IMR-90 (cell line): ENCODE results near the gene IL16. TPM values are rescaled to one million over a fixed set of nuclear protein-coding genes. Genes with fewer than 3 reads are reported as not detected.

Experiments used
- ATAC-seq: fragments of 200-7000 bp; cut with Tn5 transposase; 2 replicates; pipeline ENCODE4 v1.9.1; 2020; ENCODE audit warnings: low read depth, mild to moderate bottlenecking, moderate library complexity
- BruUV-seq: library from RNA; stranded (reverse); fragments of 400-500 nt; replicated peaks from 2 replicates; lab custom pipeline; 2021; lab: Mats Ljungman, UMichigan
- CTCF ChIA-PET: fragments of 300-600 bp; formaldehyde crosslinking; extraction: SDS; loops from one replicate; lab custom pipeline; 2021; ENCODE audit warnings: antibody characterized with exemption; lab: Yijun Ruan, JAX
- POLR2A ChIA-PET: fragments of 300-600 bp; sonication (Branson Sonifier 250); formaldehyde crosslinking; loops from one replicate; lab custom pipeline; 2022; ENCODE audit warnings: antibody characterized with exemption; ENCODE audit not compliant: unreplicated experiment; lab: Charles Lee
- DNase-seq: peaks from one replicate; pipeline ENCODE4 v3.0.0; 2013
- H2AFZ ChIP-seq: replicated peaks from 2 replicates; pipeline ENCODE3; 2013; ENCODE audit warnings: low read length, mild to moderate bottlenecking; ENCODE audit not compliant: poor library complexity
- H2AK5ac ChIP-seq: 2 replicates; pipeline ENCODE4 v1.6.1; 2013; ENCODE audit warnings: low read depth, low read length, inconsistent platforms
- H2AK9ac ChIP-seq: replicated peaks from 2 replicates; pipeline ENCODE3; 2013; ENCODE audit warnings: mild to moderate bottlenecking, low read depth, low read length, moderate library complexity; ENCODE audit not compliant: poor library complexity
- H2BK120ac ChIP-seq: 2 replicates; pipeline ENCODE4 v1.6.1; 2013; ENCODE audit warnings: low read depth, low read length, inconsistent platforms
- H2BK15ac ChIP-seq: 3 replicates; pipeline ENCODE4 v1.6.1; 2013; ENCODE audit warnings: low read depth, low read length, inconsistent platforms
- H2BK20ac ChIP-seq: 2 replicates; pipeline ENCODE4 v1.6.1; 2013; ENCODE audit warnings: low read depth, mild to moderate bottlenecking, inconsistent platforms, low read length, moderate library complexity
- H2BK5ac ChIP-seq: 2 replicates; pipeline ENCODE4 v1.6.1; 2013; ENCODE audit warnings: mild to moderate bottlenecking, low read depth, low read length, inconsistent platforms; ENCODE audit not compliant: poor library complexity, severe bottlenecking
- H3K14ac ChIP-seq: replicated peaks from 2 replicates; pipeline ENCODE4 v1.6.1; 2013; ENCODE audit warnings: low read depth, low read length, inconsistent platforms
- H3K18ac ChIP-seq: 2 replicates; pipeline ENCODE4 v1.6.1; 2013; ENCODE audit warnings: low read depth, low read length, control low read depth
- H3K23ac ChIP-seq: 2 replicates; pipeline ENCODE4 v1.6.1; 2013; ENCODE audit warnings: low read depth, low read length, inconsistent platforms
- H3K27ac ChIP-seq: 2 replicates; pipeline ENCODE4 v1.5.1; 2013; ENCODE audit warnings: mild to moderate bottlenecking, control low read depth, low read length; ENCODE audit not compliant: insufficient read depth
- H3K27me3 ChIP-seq: 2 replicates; pipeline ENCODE4 v1.6.1; 2013; ENCODE audit warnings: low read length; ENCODE audit not compliant: control insufficient read depth, insufficient read depth
- H3K36me3 ChIP-seq: 2 replicates; pipeline ENCODE4 v1.6.1; 2013; ENCODE audit warnings: low read length, mixed read lengths; ENCODE audit not compliant: control insufficient read depth, insufficient read depth
- H3K4ac ChIP-seq: 2 replicates; pipeline ENCODE4 v1.6.1; 2013; ENCODE audit warnings: low read depth, low read length, inconsistent platforms
- H3K4me1 ChIP-seq: 2 replicates; pipeline ENCODE4 v1.6.1; 2013; ENCODE audit warnings: low read length, mixed read lengths; ENCODE audit not compliant: control insufficient read depth, insufficient read depth
- H3K4me2 ChIP-seq: 2 replicates; pipeline ENCODE4 v1.6.1; 2013; ENCODE audit warnings: low read depth, mild to moderate bottlenecking, control low read depth, low read length, moderate library complexity
- H3K4me3 ChIP-seq: 2 replicates; pipeline ENCODE4 v1.5.1; 2013; ENCODE audit warnings: low read depth, mild to moderate bottlenecking, control low read depth, low read length, moderate library complexity; ENCODE audit not compliant: insufficient read depth
- H3K56ac ChIP-seq: 2 replicates; pipeline ENCODE4 v1.6.1; 2013; ENCODE audit warnings: low read length, inconsistent platforms; ENCODE audit not compliant: insufficient read depth; ENCODE audit errors: extremely low read depth
- H3K79me1 ChIP-seq, 2 experiments: 2 replicates each; pipeline ENCODE4 v1.6.1; 2013; ENCODE audit warnings: low read length in 2 of 2, inconsistent platforms in 1 of 2, low read depth in 1 of 2
- H3K9ac ChIP-seq: 2 replicates; pipeline ENCODE4 v1.6.1; 2013; ENCODE audit warnings: low read depth, low read length, control low read depth
- H3K9me1 ChIP-seq: 2 replicates; pipeline ENCODE4 v1.6.1; 2013; ENCODE audit warnings: low read length, inconsistent platforms; ENCODE audit not compliant: insufficient read depth
- H3K9me3 ChIP-seq: 2 replicates; pipeline ENCODE4 v1.6.1; 2013; ENCODE audit warnings: low read length; ENCODE audit not compliant: control insufficient read depth, insufficient read depth
- H4K20me1 ChIP-seq: 2 replicates; pipeline ENCODE4 v1.6.1; 2013; ENCODE audit warnings: low read length, inconsistent platforms; ENCODE audit not compliant: insufficient read depth
- H4K5ac ChIP-seq: 2 replicates; pipeline ENCODE4 v1.6.1; 2013; ENCODE audit warnings: mild to moderate bottlenecking, low read depth, low read length, control low read depth
- H4K8ac ChIP-seq, 2 experiments: 2 replicates each; pipeline ENCODE4 v1.6.1; 2013; ENCODE audit warnings: low read depth in 2 of 2, low read length in 2 of 2, control low read depth in 1 of 2, inconsistent platforms in 1 of 2
- H4K91ac ChIP-seq: 2 replicates; pipeline ENCODE4 v1.6.1; 2013; ENCODE audit warnings: low read depth, low read length, inconsistent platforms; ENCODE audit not compliant: insufficient read depth
- MXI1 ChIP-seq: IDR thresholded peaks from 2 replicates; pipeline ENCODE4 v1.6.1; 2012; ENCODE audit warnings: low read depth, mild to moderate bottlenecking, low read length, moderate library complexity, borderline replicate concordance
- WGBS, 2 experiments: methylation state at CpG; one replicate each; pipeline versions ENCODE4 v1.1.5 to v1.1.7; 2013; ENCODE audit warnings: missing lambda C conversion rate in 2 of 2; ENCODE audit not compliant: insufficient read length in 1 of 2; ENCODE audit errors: extremely low coverage in 2 of 2; 5-methylcytosine and 5-hydroxymethylcytosine counted together
- dilution Hi-C: fragments of 300-500 bp; cut with HindIII; formaldehyde crosslinking; loops from one replicate; pipeline ENCODE4 v1.14.3; 2018; ENCODE audit warnings: low sequenced_read_pairs; ENCODE audit not compliant: unreplicated experiment
- in situ Hi-C: fragments of 300-500 bp; cut with MboI; formaldehyde crosslinking; loops from 3 replicates; pipeline ENCODE4 v1.14.3; 2019; ENCODE audit warnings: low sequenced_read_pairs, inconsistent platforms, mixed read lengths
- intact Hi-C: fragments of 100-400 bp; cut with micrococcal nuclease; formaldehyde crosslinking; loops from 2 replicates; pipeline ENCODE4 v1.10.0; 2022
- polyA plus RNA-seq, 3 experiments: library from polyadenylated mRNA; depleted of rRNA; stranded (reverse); fragments of >200 nt; gene quantifications; 2 replicates each; pipeline ENCODE4 v1.2.3, GENCODE V29; 2012; ENCODE audit warnings: low replicate concordance in 1 of 3
- total RNA-seq: library from RNA; depleted of rRNA; stranded (reverse); fragments of >200 nt; gene quantifications from 2 replicates; pipeline ENCODE4 v1.2.3, GENCODE V29; 2012

Gene IL16
- total and polyA plus RNA-seq, 2 of the 4 experiments (the other 2 are of a cell fraction): 0.18 to 0.27 TPM

- no peak overlapping the region for H3K18ac ChIP-seq
- no peak for ATAC-seq
- WGBS, 2 experiments: no CpG with 5 or more reads among the region's 4 CpGs
- H4K91ac ChIP-seq: no peak overlapping the region
- POLR2A ChIA-PET: no interaction called here
- DNase-seq: no peak
- 0 out of 2 replicates have a peak overlapping the region, but pooled peaks have one; percentile 29 for H3K14ac ChIP-seq
- H3K27me3 ChIP-seq: no peaks in the 10 kb centered on the region
- H3K36me3 ChIP-seq: no peaks in the 10 kb centered on the region
- no TSS peak for BruUV-seq
- H4K5ac ChIP-seq: no peak overlapping the region
- no peak overlapping the region for H2BK15ac ChIP-seq
- no peak overlapping the region for H4K8ac ChIP-seq
- 0 out of 2 replicates have a peak overlapping the region, but pooled peaks have one; percentile 18 for H3K4ac ChIP-seq
- no peak overlapping the region for H3K23ac ChIP-seq
- dilution Hi-C loops (no loop called here), in situ Hi-C loops (no loop called here), intact Hi-C loops (loop anchor here (1.0 kb wide), 1 partner anchor 60 kb away; no protein-coding TSS in a partner anchor)
- no peaks in the 10 kb centered on the region for H3K9me3 ChIP-seq
- H3K4me2 ChIP-seq: no peak overlapping the region
- no peak overlapping the region for H3K56ac ChIP-seq
- 0 out of 2 replicates have a peak overlapping the region, but pooled peaks have one; percentile 73 for H2AK5ac ChIP-seq
- no peak overlapping the region for H3K27ac ChIP-seq
- no peak overlapping the region for H3K4me3 ChIP-seq
- H2BK5ac ChIP-seq: no peak overlapping the region
- H2BK20ac ChIP-seq: no peak overlapping the region
- no peak for TF ChIP-seq MXI1
- no peak overlapping the region for H2AFZ ChIP-seq
- no peaks in the 10 kb centered on the region for H3K79me1 ChIP-seq
- no peaks in the 10 kb centered on the region for H4K20me1 ChIP-seq
- no peak overlapping the region for H3K9ac ChIP-seq
- peak overlapping the region; percentile 35 for H2AK9ac ChIP-seq
- H2BK120ac ChIP-seq: no peak overlapping the region
- CTCF ChIA-PET: no interaction called here
- peaks cover 7% of the 10 kb centered on the region; the same call in 1 of the 2 replicates for H3K9me1 ChIP-seq
- H3K4me1 ChIP-seq: peaks cover 13% of the 10 kb centered on the region
Measured at GRCh38 chr15:81335631-81336030, 139.0 kb downstream of the IL16 start.
